G401.6 (cell line): ENCODE results near the gene MGAT5.
"Not testable (repeated sequence)": the region's sequence is repeated elsewhere in the genome, so short reads cannot be mapped to it uniquely, and the experiment has no call there.

ENCODE experiments used
- FAIRE-seq: peaks from 2 replicates; lab custom pipeline; 2012; peaks lifted over from hg19 to GRCh38; lab: Jason Lieb, UNC

Gene MGAT5

GRCh38 chr2:134278553-134278952, 24.7 kb downstream of the MGAT5 start:
- FAIRE-seq, result no peak

- FAIRE-seq, result no peak
Observed at GRCh38 chr2:134279417-134279816, 25.5 kb downstream of the MGAT5 start.

GRCh38 chr2:134280231-134280630, 26.4 kb downstream of the MGAT5 start:
- no peak for FAIRE-seq

- no peak for FAIRE-seq
Observed at GRCh38 chr2:134280726-134281125, 26.9 kb downstream of the MGAT5 start.

GRCh38 chr2:134281815-134282419, 28.0 kb downstream of the MGAT5 start:
- no peak for FAIRE-seq

GRCh38 chr2:134282629-134283400, 28.9 kb downstream of the MGAT5 start:
- no peak for FAIRE-seq

GRCh38 chr2:134283661-134284060, 29.8 kb downstream of the MGAT5 start:
- FAIRE-seq, result no peak

- FAIRE-seq, result no peak
Observed at GRCh38 chr2:134284119-134284670, 30.3 kb downstream of the MGAT5 start.

GRCh38 chr2:134287323-134287722, 33.5 kb downstream of the MGAT5 start:
- FAIRE-seq, result no peak

GRCh38 chr2:134288814-134289213, 34.9 kb downstream of the MGAT5 start:
- no peak for FAIRE-seq

GRCh38 chr2:134289225-134289624, 35.4 kb downstream of the MGAT5 start:
- no peak for FAIRE-seq

- FAIRE-seq, result no peak
Observed at GRCh38 chr2:134290358-134290757, 36.5 kb downstream of the MGAT5 start.

GRCh38 chr2:134292514-134292913, 38.6 kb downstream of the MGAT5 start:
- no peak for FAIRE-seq

GRCh38 chr2:134293719-134294537, 40.1 kb downstream of the MGAT5 start:
- no peak for FAIRE-seq

GRCh38 chr2:134294598-134294997, 40.7 kb downstream of the MGAT5 start:
- not testable (repeated sequence) for FAIRE-seq

GRCh38 chr2:134295441-134295840, 41.6 kb downstream of the MGAT5 start:
- FAIRE-seq, result no peak

GRCh38 chr2:134296301-134296700, 42.4 kb downstream of the MGAT5 start:
- no peak for FAIRE-seq

GRCh38 chr2:134299334-134299733, 45.5 kb downstream of the MGAT5 start:
- FAIRE-seq, result no peak

- no peak for FAIRE-seq
Observed at GRCh38 chr2:134300585-134300984, 46.7 kb downstream of the MGAT5 start.

GRCh38 chr2:134301099-134301927, 47.4 kb downstream of the MGAT5 start:
- FAIRE-seq, result no peak

- FAIRE-seq, result no peak
Observed at GRCh38 chr2:134301928-134302260, 48.0 kb downstream of the MGAT5 start.
